ENCODE results near the gene ITGA6.

- TF ChIP-seq ZNF335 (tag by site-specific recombination; conservative IDR thresholded peaks at IDR 0.05), result no peak
- TF ChIP-seq ZNF76 (tag by site-specific recombination; IDR thresholded peaks at IDR 0.05; ENCODE audit: borderline replicate concordance, low read depth), result no peak
- TF ChIP-seq, protein P1, sequence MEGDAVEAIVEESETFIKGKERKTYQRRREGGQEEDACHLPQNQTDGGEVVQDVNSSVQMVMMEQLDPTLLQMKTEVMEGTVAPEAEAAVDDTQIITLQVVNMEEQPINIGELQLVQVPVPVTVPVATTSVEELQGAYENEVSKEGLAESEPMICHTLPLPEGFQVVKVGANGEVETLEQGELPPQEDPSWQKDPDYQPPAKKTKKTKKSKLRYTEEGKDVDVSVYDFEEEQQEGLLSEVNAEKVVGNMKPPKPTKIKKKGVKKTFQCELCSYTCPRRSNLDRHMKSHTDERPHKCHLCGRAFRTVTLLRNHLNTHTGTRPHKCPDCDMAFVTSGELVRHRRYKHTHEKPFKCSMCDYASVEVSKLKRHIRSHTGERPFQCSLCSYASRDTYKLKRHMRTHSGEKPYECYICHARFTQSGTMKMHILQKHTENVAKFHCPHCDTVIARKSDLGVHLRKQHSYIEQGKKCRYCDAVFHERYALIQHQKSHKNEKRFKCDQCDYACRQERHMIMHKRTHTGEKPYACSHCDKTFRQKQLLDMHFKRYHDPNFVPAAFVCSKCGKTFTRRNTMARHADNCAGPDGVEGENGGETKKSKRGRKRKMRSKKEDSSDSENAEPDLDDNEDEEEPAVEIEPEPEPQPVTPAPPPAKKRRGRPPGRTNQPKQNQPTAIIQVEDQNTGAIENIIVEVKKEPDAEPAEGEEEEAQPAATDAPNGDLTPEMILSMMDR (tag by site-specific recombination; IDR thresholded peaks at IDR 0.05), result no peak
- TF ChIP-seq, protein P2, sequence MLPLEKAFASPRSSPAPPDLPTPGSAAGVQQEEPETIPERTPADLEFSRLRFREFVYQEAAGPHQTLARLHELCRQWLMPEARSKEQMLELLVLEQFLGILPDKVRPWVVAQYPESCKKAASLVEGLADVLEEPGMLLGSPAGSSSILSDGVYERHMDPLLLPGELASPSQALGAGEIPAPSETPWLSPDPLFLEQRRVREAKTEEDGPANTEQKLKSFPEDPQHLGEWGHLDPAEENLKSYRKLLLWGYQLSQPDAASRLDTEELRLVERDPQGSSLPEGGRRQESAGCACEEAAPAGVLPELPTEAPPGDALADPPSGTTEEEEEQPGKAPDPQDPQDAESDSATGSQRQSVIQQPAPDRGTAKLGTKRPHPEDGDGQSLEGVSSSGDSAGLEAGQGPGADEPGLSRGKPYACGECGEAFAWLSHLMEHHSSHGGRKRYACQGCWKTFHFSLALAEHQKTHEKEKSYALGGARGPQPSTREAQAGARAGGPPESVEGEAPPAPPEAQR (tag by site-specific recombination; IDR thresholded peaks at IDR 0.05), result no peak
- TF ChIP-seq, protein P3, sequence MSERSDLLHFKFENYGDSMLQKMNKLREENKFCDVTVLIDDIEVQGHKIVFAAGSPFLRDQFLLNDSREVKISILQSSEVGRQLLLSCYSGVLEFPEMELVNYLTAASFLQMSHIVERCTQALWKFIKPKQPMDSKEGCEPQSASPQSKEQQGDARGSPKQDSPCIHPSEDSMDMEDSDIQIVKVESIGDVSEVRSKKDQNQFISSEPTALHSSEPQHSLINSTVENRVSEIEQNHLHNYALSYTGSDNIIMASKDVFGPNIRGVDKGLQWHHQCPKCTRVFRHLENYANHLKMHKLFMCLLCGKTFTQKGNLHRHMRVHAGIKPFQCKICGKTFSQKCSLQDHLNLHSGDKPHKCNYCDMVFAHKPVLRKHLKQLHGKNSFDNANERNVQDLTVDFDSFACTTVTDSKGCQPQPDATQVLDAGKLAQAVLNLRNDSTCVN (tag by site-specific recombination; optimal IDR thresholded peaks at IDR 0.05), result no peak
Observed at GRCh38 chr2:172416447-172417058, 10.8 kb upstream of the ITGA6 start.

Data from HEK293 (cell line).